Activated CD8-positive, alpha-beta memory T cell treated with anti-CD3 and anti-CD28 coated beads, Interleukin-2, amount 10 ng/mL, durations not matched to agents 7 days and 5 days (primary cell): ENCODE measurements around the gene FBXO42. TPM values are rescaled to one million over a fixed set of nuclear protein-coding genes. Genes with fewer than 3 reads are reported as not detected.
A peak's percentile ranks its signal among the peaks of the same experiment; 100 is the strongest.

Source experiments
- ATAC-seq: fragments of 150-1000 bp; cut with Tn5 transposase; one replicate; pipeline ENCODE4 v1.10.0; 2021; ENCODE audit warnings: moderate library complexity
- CTCF ChIA-PET: fragments of 350-600 bp; sonication (Branson Sonifier 250); formaldehyde crosslinking; loops from one replicate; lab custom pipeline; 2021; ENCODE audit warnings: antibody characterized with exemption; lab: Charles Lee
- DNase-seq: peaks from one replicate; pipeline ENCODE4 v3.0.0-alpha.2; 2020
- H3K27ac Mint-ChIP-seq: one replicate; pipeline ENCODE4 v1.8.0; 2021; ENCODE audit warnings: mild to moderate bottlenecking, mixed read lengths
- H3K27me3 Mint-ChIP-seq: one replicate; pipeline ENCODE4 v1.8.0; 2021; ENCODE audit warnings: mixed read lengths
- H3K36me3 Mint-ChIP-seq: one replicate; pipeline ENCODE4 v1.8.0; 2021; ENCODE audit warnings: mild to moderate bottlenecking, mixed read lengths
- H3K4me1 Mint-ChIP-seq: one replicate; pipeline ENCODE4 v1.8.0; 2021; ENCODE audit warnings: mixed read lengths
- H3K4me3 Mint-ChIP-seq: one replicate; pipeline ENCODE4 v1.8.0; 2021; ENCODE audit warnings: mild to moderate bottlenecking, moderate library complexity, mixed read lengths
- H3K9me3 Mint-ChIP-seq: one replicate; pipeline ENCODE4 v1.8.0; 2022; ENCODE audit warnings: low read depth, mixed read lengths
- total RNA-seq, 2 experiments: library from RNA; stranded (reverse); gene quantifications; one replicate each; pipeline ENCODE4 v1.2.3, GENCODE V29; 2021

FBXO42 gene
- total RNA-seq, 2 experiments from 2014 or later: 17.6 to 19.7 TPM

- CTCF ChIA-PET: interaction anchor here (1.4 to 4.8 kb wide), 7 partner anchors 8 to 204 kb away, joined by 3 to 24 read pairs (median 11); partner anchors contain the start of gene NECAP2
- Mint-ChIP-seq H3K27ac (peak within 1 kb of the TSS; percentile 86), H3K4me1 (peaks cover 34% of the 10 kb centered on the region), H3K9me3 (no peaks in the 10 kb centered on the region), H3K36me3 (no peaks in the 10 kb centered on the region), H3K4me3 (peak within 1 kb of the TSS; percentile 79), H3K27me3 (no peaks in the 10 kb centered on the region)
- peak; percentile 97 for DNase-seq
- ATAC-seq: peak; percentile 94
These were observed 115.6 kb downstream of the FBXO42 start, which contains the start of gene CPLANE2 for GRCh38 chr1:16236511-16237342. Gene CPLANE2, minus strand, starts transcription at chr1:16237183. Its CDS starts 441 bp downstream, at chr1:16236742.

DNA sequence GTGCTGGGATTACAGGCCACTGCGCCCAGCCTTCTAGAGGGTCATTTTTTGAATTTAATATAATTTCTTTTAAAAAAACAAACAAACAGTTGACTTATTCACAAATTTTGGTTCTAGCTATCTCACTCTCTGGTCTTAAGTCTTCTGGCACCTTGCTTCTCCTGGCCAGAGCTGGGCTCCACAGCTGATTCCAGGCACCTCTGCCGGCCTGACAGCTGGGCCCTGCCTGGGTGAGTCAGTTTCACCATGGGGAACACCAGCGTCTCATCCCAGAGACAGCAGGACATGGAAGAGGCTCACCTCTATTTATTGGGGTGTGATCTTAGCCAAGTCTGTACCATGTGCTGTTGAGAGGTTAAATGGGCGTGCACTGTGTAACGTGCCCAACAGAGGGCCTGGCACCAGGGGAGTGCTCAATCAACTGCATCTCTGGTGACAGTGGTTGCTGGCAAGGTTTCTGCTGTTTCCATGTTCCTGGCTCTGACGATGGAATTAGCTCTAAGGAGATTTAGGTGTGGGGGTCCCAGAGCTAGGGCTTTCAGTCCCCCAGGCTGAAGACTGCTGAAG, 116.3 kb downstream of the FBXO42 start:
- no peaks in the 10 kb centered on the region for H3K9me3 Mint-ChIP-seq
- H3K4me3 Mint-ChIP-seq: peak overlapping the region; percentile 79
- ATAC-seq (peak; percentile 43), DNase-seq (peak; percentile 63)
- no peaks in the 10 kb centered on the region for H3K36me3 Mint-ChIP-seq
- H3K4me1 Mint-ChIP-seq: peaks cover 34% of the 10 kb centered on the region
- no peaks in the 10 kb centered on the region for H3K27me3 Mint-ChIP-seq
- H3K27ac Mint-ChIP-seq: peak overlapping the region; percentile 86
- CTCF ChIA-PET: interaction anchor here (1.2 to 4.8 kb wide), 5 partner anchors 8 to 158 kb away, joined by 3 to 24 read pairs (median 13); no protein-coding TSS in a partner anchor

DNA sequence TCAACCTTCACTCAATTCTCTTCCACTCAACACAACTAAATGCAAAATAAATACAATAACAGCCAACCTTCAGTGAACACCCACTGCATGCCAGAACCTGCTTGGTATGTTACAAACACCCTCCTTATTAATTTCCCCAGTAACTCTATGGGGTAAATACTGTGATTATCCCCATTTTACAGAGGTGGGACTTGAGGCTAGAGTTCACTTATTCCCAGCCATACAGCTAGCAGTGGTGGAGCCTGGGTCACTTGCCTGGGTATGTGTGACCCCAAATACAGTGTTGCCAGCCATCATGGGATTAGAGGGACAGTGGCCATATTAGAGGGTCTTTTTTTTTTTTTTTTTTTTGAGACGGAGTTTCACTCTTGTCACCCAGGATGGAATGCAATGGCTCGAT, 116.9 kb downstream of the FBXO42 start:
- CTCF ChIA-PET: interaction anchor here (1.2 to 4.8 kb wide), 3 partner anchors 9 to 157 kb away, joined by 3 to 24 read pairs (median 4); no protein-coding TSS in a partner anchor
- Mint-ChIP-seq H3K4me3 (no peak overlapping the region), H3K27ac (no peak overlapping the region), H3K4me1 (peaks cover 34% of the 10 kb centered on the region), H3K36me3 (no peaks in the 10 kb centered on the region), H3K27me3 (no peaks in the 10 kb centered on the region), H3K9me3 (no peaks in the 10 kb centered on the region)
- ATAC-seq: no peak
- DNase-seq: no peak

DNA sequence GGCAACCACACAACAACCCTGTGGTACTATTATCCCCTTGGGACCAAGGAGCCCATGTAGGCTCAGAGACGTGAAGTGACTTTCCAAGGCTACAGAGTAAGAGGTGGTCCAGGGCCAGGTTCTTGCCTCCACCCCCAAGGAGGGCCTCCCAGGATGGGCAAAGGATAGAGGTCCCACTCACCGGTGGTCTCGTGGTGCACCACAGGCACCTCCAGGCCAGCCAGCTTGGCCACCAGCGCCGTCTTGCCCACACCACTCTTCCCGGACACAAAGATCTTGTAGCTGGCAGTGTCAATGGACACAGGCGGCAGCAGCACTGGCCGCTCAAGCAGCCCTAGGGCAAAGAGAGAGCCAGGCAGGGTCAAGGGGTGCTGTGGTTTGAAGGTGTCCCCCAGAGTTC, 118.8 kb downstream of the FBXO42 start:
- ATAC-seq (no peak), DNase-seq (no peak)
- no peak overlapping the region for H3K27ac Mint-ChIP-seq
- no peak overlapping the region for H3K4me3 Mint-ChIP-seq
- peaks cover 24% of the 10 kb centered on the region for H3K4me1 Mint-ChIP-seq
- peaks cover 8% of the 10 kb centered on the region for H3K27me3 Mint-ChIP-seq
- H3K9me3 Mint-ChIP-seq: no peaks in the 10 kb centered on the region
- no peaks in the 10 kb centered on the region for H3K36me3 Mint-ChIP-seq
- CTCF ChIA-PET: interaction anchor here (1.1 to 3.3 kb wide), 2 partner anchors 11 to 155 kb away, joined by 5 to 16 read pairs; no protein-coding TSS in a partner anchor

GRCh38 chr1:16232316-16232710, 120.0 kb downstream of the FBXO42 start:
- H3K4me1 Mint-ChIP-seq: peaks cover 16% of the 10 kb centered on the region
- no peak for DNase-seq
- CTCF ChIA-PET: interaction anchor here (0.6 to 3.3 kb wide), 2 partner anchors 13 to 39 kb away, joined by 4 to 16 read pairs; no protein-coding TSS in a partner anchor

DNA sequence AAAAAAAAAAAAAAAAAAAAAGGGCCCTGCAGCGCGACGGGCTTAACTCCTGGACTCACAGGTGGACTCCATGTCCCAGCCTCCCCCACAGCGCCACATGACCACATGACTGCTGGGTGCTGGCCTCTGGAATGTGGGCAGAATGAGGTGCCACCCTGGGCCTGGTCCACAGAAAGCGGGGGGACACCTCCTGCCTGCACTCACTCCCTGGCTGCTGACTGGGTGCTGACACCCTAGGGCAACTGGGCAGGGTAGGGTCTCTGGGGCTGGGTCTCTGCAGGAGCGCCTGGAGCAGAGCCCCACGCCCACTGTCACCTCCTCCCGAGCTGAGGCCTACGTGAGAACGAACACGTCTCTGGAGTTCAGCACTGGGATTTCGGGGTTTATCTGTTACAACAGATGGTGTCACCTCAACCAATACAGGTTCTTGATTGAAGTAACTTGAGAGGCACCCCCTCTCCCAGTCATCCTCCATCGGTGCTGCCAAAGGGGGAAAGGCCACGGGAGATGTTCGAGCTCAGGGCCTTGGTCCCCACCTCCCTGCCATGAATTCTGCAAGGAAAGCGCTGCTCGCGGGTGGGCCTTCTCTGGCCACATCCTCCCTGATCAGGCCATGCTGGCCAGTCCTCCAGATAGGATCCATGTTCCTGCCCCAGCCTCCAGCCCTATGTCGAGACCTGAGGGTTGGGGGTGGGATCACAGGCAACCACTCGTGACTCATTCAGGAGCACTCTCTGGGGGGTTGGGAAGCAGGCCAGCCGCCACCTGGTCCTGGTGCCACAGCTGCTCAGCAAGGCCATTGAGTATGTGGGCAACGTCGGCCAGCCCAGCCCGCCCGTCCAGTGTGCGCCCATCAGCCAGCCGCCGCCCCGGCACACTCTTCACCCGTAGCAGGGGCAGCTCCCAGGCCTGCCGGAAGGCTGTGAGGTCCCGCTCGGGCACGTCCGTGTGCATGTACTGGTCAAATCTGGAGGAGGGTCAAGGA, 120.7 kb downstream of the FBXO42 start:
- no peak overlapping the region for H3K27ac Mint-ChIP-seq
- CTCF ChIA-PET: interaction anchor here (0.6 to 3.3 kb wide), 2 partner anchors 13 to 40 kb away, joined by 4 to 16 read pairs; no protein-coding TSS in a partner anchor

More at GRCh38 chr1:16232316-16232710, 120.0 kb downstream of the FBXO42 start:
- Mint-ChIP-seq H3K9me3 (no peaks in the 10 kb centered on the region), H3K27me3 (peaks cover 19% of the 10 kb centered on the region), H3K36me3 (no peaks in the 10 kb centered on the region), H3K27ac (no peak overlapping the region), H3K4me3 (no peak overlapping the region)
- ATAC-seq: no peak

DNA sequence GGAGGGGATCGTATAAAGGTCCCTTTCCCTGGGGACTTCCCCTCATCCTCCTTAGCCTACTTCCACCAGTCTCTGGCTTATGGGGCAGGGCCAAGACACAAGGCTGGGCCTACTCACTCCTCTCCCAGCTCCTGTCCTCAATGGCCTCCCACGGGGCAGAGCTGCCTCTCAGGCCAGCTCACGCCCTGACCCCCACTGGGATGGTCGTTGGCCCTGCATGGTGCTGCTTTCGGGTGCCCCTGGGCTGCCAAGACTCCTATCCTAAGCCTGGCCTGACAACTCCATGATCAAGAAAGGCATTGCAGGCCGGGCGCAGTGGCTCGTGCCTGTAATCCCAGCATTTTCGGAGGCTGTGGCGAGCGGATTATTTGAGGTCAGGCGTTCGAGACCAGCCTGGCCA, 121.5 kb downstream of the FBXO42 start:
- DNase-seq: no peak
- CTCF ChIA-PET: no interaction called here
- H3K9me3 Mint-ChIP-seq: no peaks in the 10 kb centered on the region
- H3K4me1 Mint-ChIP-seq: peaks cover 4% of the 10 kb centered on the region
- H3K36me3 Mint-ChIP-seq: no peaks in the 10 kb centered on the region
- H3K27ac Mint-ChIP-seq: no peak overlapping the region
- ATAC-seq: no peak
- H3K27me3 Mint-ChIP-seq: peaks cover 32% of the 10 kb centered on the region
- H3K4me3 Mint-ChIP-seq: no peak overlapping the region

More for the DNA sequence above, 120.7 kb downstream of the FBXO42 start:
- H3K9me3 Mint-ChIP-seq: no peaks in the 10 kb centered on the region
- no peak overlapping the region for H3K4me3 Mint-ChIP-seq
- H3K4me1 Mint-ChIP-seq: peaks cover 11% of the 10 kb centered on the region
- peaks cover 24% of the 10 kb centered on the region for H3K27me3 Mint-ChIP-seq
- no peak for ATAC-seq
- H3K36me3 Mint-ChIP-seq: no peaks in the 10 kb centered on the region
- no peak for DNase-seq

DNA sequence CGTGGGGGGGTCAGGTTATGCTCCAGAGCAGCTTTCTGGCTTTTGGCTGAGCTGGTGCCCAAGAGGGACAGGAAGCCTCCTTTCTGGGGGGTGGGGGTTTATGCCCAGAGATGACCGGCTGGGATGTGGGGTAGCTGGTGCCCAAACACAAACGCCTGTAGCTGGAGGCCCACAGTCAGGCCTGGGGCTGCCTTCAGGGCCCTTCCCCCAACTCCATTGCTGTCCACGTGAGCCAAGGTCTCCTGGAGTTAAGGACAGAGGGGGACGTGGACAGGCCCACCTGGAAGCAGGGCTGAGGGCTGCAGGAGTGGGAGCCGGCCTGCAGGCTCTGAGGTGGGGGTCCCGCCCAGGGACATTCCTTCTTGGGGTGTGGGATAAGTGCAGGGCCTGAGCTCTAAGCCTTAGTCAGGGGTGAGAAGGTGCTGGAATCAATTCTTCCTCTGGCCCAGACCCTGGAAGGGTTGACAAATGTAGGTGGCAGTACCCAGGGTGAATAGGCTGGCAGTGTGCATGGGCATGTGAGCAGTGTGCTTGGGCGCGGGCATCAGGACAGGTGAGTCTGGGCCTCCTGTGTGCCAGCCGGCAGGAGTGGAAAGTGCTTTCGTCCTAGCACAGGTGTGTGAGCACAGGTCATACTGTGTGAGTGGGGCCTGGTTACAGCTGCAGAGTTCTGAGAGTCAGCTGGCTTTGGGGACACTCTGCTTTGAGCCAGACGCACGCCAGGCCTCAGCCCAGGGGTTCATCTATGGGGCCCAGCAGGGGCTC, 122.1 kb downstream of the FBXO42 start:
- CTCF ChIA-PET: no interaction called here
- Mint-ChIP-seq H3K27ac (no peak overlapping the region), H3K4me1 (peaks cover 4% of the 10 kb centered on the region), H3K27me3 (peaks cover 32% of the 10 kb centered on the region), H3K36me3 (no peaks in the 10 kb centered on the region), H3K4me3 (no peak overlapping the region), H3K9me3 (no peaks in the 10 kb centered on the region)
- ATAC-seq: no peak
- DNase-seq: no peak

DNA sequence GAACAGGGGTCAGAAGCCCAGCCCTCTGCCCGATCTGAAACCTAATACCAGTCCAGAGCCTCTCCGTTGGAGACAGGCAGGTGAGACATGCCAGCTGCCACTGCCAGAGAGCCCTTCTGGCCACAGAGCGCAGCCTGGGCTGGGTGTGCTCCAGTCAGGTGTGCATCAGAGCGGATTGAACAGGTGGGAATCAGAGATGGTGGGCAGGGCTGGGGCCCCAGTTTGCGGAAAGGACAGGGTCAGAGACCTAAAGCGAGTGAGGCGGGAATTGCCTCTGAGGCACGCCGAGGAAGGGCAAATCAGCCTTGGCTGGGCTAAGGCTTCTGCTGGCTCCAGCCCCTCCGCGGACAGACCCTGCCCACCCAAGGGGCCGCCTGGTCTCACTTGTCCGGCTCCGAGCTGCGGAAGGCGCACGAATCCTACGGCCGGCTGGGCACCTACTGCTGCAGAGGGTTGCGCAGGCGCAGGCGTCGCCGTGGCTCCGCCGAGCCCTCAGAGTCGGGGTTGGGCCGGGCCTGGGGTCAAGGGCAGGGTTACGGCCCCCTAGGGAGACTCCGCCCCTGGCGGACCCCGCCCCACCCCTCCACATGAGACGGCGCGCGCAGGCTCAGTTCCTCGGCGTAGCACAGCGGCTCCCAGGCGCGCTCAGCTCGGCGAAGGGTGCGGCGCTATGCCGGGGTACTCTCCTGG, 125.6 kb downstream of the FBXO42 start:
- no peaks in the 10 kb centered on the region for H3K9me3 Mint-ChIP-seq
- H3K4me1 Mint-ChIP-seq: peaks cover 1% of the 10 kb centered on the region
- ATAC-seq (no peak), DNase-seq (no peak)
- H3K27me3 Mint-ChIP-seq: peaks cover 32% of the 10 kb centered on the region
- no peak overlapping the region for H3K27ac Mint-ChIP-seq
- H3K4me3 Mint-ChIP-seq: no peak overlapping the region
- no peaks in the 10 kb centered on the region for H3K36me3 Mint-ChIP-seq
- CTCF ChIA-PET: interaction anchor here (1.3 kb wide), 1 partner anchor 18 kb away, joined by 3 read pairs; no protein-coding TSS in a partner anchor

DNA sequence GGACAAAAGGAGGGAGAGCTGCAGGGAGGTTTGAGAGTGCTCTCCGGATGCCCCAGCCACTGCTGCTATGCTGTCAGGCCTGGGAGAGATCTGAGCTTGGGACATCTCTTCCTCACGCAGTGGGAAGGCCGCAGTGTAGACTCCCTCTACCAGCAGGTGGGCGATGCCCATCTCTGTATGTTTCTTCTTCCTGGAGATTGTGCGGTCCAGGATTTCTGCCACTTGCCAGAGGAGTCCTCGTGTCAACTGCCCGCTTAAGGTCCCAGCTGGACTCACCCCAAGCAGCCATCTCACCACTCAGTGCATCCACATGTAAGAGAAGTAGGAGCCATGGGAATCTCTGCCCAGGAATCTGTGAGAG, 126.2 kb downstream of the FBXO42 start:
- CTCF ChIA-PET: interaction anchor here (1.3 kb wide), 1 partner anchor 18 kb away, joined by 3 read pairs; no protein-coding TSS in a partner anchor

DNA sequence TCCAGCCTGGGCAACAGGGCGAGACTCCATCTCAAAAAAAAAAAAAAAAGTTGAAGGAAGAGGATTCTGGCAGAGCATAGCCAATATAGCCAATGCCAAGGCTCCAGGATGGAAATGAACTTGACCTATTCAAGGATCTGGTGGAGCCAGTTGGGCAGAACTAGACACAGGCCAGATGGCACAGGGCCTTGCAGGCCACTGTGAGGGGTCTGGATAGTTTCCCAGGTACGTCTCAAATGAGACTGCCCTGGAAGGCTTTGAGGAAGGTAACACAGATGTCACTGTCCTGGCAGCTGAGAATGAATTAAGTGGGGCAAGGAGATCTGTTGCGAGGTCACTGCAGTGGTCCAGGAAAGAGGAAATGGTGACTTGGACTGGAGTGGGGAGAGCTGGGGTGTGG, 127.8 kb downstream of the FBXO42 start:
- Mint-ChIP-seq H3K36me3 (no peaks in the 10 kb centered on the region), H3K27me3 (peaks cover 35% of the 10 kb centered on the region), H3K4me1 (peaks cover 9% of the 10 kb centered on the region), H3K27ac (no peak overlapping the region), H3K9me3 (no peaks in the 10 kb centered on the region), H3K4me3 (no peak overlapping the region)
- ATAC-seq: no peak
- CTCF ChIA-PET: no interaction called here
- DNase-seq: no peak

More for the DNA sequence above, 126.2 kb downstream of the FBXO42 start:
- peaks cover 1% of the 10 kb centered on the region for H3K4me1 Mint-ChIP-seq
- no peaks in the 10 kb centered on the region for H3K9me3 Mint-ChIP-seq
- H3K27me3 Mint-ChIP-seq: peaks cover 37% of the 10 kb centered on the region
- ATAC-seq: no peak
- no peaks in the 10 kb centered on the region for H3K36me3 Mint-ChIP-seq
- no peak overlapping the region for H3K4me3 Mint-ChIP-seq
- no peak for DNase-seq
- H3K27ac Mint-ChIP-seq: no peak overlapping the region
